NCI-H748 (cell line): ENCODE results near the gene RBMS3.
A peak's percentile ranks its signal among the peaks of the same experiment; 100 is the strongest.

Experiments used
- DNase-seq: peaks from one replicate; lab custom pipeline; 2025; ENCODE audit not compliant: unreplicated experiment; lab: John Stamatoyannopoulos, UW

Gene RBMS3

DNA sequence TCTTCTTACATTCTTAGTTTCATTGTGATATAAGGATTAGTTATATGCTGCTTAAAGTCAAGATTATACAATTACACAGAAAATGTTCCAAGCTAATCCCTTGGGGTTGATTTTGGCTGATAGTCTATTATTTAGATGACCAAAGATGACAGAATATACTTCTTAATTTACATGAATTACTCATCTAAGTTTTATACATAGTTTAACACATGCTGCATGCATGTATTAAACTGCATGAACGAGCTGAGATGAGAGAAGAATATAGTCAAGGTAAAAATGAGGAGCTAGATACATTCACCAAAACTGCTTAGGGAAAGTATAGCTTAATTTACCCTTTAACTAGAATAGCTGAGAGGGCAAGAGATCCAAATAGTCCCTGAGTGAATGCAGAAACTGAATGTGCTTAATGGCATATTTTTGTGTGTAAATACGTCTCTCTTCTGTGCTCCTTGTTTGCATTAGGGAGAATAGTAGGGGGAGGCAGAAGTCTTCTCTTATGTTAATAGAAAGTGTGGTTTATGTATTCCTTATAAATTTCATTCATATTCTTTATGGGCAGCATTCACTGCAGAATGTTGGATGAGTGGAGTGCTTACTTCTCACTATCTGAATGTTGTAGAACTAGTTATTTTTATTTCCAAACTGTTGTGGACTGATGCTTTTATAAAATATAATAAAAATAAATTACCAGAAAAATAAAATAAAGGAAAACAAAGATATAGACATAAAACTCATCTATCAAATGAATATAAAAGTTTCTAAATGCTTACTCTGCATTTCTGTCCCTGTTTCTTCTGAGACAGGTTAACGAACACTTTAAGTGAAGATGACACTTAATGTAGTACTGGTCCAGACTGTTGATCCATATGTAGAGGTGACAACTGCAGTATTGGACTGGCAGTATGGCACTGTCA is 327.8 kb downstream of the RBMS3 start:
- DNase-seq = no peak

DNA sequence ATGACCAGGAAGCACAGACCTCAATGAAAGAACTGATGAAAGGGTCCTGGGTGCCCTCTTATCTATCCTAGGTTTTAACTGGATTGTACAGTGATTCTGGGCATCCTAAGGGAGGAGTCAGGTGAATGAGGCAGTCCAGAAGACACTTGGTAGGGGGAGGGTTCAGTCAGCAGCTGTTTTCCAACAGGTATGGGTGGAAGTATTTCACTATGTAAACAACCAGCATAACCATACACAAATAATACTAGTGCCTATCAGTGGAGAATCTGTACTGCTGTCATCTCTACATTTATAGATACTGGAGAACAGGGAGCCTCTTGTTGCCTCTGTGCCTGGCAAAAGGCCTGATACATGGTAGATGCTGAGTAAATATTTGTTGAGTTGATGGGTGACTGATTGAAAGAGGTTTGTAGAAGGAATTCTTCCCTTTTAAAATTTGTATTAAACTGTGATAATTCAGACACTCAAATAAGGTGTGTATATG is 328.5 kb downstream of the RBMS3 start:
- DNase-seq = peak; percentile 66

DNA sequence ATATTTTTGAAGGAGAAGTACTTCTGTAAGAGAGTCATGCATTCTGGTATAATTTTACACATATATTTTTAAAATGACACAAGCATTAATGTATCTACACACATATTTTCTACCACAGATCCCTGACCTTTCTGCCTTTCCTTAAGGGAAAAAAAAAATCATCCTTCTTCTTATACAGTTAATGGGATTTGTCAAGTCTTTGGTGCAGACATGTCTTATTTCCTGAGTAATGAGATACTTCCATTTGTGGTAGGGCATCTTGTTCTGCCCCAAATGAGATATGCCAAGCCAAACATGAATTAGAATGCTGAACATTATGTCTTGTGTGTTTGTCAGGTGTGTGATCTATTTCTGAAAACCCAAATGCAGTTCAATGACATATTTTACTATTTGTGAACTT is 329.9 kb downstream of the RBMS3 start:
- DNase-seq = no peak

DNA sequence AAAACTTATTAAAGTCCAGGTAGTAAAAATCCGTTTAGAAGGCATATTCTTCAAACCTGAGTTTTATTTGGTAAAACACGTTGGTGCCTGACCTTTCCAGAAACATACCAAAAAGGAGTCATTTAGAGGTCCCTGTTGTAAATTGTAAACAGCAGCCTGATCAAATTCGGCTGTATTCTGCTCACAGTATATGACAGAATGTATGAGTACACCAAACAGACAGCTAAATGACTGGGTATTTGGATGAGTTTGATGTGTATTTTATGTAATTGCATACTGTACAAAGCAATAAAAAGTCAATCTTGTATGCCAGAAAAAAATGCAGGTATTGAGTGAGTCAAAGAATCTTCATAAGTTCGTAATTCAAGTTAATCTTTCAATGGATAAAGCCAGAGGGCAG is 330.4 kb downstream of the RBMS3 start:
- DNase-seq = no peak

DNA sequence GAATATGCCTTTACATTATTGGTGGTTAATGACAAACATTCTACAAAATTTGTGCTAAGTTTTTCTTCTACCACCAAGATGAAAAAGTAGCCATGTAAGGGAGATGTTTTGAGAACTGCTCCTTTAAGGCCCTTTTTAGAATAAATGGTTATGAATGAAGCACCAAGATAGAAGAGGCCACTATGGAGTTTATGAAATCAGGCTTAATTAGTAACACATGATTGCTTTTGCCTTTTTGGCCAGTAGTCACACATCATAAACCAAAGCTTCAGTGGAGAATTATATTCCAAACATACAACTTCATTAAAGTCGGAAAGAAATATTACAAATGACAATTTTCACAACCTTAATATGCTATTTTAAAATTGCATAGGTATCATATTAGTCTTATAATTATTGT is 331.7 kb downstream of the RBMS3 start:
- DNase-seq = no peak

DNA sequence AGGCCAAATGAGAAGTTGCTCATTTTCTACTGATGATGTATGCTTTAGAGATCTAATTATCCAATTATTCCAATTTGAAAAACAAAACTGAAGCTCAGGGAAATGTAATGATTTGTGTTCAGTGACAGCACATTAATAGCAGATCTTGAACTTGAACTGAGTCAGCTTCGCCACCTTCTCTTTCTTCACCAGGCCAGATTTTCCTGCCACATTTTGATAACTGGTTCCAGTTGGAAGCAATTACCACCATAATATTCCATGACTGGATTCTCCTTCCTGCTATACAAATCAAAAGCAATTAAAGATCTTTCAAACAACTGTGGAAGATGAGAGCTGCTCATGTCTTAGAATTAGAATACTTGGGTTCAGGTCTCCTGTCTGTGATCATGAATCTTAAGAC is 334.1 kb downstream of the RBMS3 start:
- peak; percentile 52 for DNase-seq

DNA sequence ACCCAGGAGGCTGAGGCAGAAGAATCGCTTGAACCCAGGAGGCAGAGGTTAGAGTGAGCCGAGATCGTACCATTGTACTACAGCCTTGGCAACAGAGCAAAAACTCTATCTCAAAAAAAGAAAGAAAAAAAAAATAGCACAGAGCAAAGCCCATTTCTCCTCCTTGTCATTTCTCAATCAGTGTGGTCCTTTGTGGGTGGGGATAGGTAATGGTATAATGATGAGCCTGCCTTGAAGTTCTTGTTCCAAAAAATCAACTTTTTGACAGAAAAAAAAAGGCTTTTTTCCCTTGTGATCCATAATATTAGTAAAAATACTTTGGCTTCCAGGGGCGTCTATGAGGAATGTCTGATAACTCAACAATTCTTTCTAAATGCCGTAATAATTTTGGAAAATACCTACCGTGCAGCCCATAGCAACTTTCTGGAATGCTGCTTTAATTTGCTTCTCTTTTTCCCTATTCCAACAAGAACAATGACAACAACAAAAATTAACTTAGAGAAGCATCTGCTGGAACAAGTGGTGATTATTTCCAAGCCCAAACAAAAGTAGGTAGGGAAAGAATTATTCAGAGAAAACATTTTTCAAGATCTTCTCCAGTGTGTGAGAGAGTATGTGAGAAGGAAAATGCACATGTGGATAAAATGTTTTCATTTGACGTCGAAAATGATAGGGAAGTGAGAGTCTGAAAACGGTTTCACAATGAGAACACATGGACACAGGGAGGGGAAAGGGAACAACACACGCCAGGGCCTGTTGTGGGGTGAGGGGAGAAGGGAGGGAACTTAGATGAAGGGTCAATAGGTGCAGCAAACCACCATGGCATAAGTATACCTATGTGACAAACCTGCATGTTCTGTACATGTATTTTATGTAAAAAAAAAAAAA is 337.8 kb downstream of the RBMS3 start:
- no peak for DNase-seq

DNA sequence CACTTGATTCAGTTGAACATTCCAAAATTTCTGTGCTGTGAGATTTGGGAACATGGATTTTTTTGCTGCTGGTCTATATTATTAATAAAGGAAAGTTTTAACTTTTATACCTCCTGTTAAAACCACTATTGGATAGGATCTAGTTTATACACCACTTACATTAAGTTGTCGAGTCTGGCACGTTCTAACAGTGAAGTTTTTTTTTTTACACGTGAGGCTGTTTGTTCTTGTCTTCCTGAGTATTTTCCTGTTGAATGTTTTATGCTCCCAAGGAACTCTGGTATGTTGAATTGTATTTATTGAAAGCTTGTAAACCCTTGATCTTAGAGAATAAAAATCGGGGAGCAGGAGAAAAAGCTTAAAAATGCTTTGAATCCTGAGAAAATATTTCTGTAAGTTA is 338.8 kb downstream of the RBMS3 start:
- DNase-seq = no peak

DNA sequence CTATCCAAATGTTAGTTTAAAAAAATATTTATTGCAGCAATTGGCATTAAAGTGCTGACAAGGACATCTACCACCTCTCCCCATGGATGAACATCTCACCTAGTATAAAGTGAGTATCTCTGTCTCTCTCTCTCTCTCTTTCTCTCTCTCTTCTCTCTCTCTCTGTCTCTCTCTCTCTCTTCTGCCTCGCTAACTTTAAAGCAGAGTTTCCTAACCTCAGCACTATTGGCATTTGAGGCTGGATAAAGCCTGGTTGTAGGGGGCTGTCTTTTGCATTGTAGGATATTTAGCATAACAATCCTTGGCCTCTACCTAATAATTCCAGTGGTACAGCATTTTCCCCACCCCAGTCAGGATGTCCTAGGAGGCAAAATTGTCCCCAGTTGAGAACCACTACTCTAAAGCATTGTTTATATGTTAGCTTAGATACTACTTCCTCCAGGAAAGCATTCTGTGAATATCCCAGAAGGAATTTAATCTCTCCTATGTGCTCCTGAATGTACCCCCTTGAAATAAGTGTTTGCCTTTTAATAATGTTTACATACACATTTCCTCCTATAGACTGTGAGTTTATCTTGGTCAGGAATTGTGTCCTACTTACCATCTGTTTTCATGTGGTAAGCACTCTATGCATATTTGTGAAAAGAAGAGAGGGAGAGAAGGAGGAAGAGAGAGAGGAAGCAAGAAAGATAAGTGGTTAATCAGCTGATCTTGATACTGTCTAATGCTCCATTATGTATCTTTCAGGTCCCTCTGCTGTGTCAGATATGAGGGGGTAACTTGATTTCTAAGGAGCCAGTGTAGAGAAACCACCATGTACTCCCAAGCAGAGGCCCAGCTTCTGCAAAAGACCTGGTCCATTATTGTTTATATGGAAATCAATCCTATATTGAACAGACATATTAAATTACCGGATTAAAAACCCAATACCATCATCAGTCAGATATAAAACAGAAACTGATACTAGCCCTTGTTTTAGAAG is 346.6 kb downstream of the RBMS3 start:
- no peak for DNase-seq

DNA sequence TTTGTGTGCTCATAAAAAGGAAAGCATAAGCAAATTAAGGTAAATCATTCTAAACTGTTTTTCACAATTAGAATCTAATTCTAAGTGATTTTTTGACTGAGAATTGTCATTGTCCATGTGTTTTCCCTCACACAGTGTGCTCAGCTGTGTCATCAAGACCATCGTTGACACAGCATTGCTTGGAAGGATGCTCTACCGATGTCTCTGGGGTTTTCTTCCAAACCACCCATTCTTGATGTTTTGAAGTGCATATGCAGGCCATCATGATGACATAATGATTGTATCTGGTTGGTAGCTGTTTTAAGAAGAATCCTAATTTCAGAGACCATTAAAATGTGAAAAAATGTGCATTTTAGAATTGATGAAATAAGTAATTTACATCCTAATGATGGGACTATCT is 347.9 kb downstream of the RBMS3 start:
- DNase-seq = peak; percentile 3

DNA sequence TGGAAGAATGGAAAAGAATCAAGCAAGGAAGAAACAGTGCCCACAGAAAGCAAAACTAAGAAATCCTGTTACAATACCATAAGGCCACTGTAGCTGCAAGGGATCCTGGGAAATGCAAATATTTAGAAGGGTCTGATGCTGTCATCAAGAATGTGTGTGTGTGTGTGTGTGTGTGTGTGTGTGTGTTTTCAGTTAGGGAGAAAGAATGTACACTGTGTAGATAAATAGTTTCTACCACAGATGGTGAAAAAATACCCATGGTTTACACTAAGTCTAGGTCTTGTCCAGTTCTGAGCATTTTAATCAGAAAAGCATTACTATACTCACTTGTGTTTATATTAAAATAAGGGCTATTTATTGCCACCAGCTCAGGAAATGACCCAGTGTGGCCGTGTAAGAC is 355.0 kb downstream of the RBMS3 start:
- DNase-seq = no peak

DNA sequence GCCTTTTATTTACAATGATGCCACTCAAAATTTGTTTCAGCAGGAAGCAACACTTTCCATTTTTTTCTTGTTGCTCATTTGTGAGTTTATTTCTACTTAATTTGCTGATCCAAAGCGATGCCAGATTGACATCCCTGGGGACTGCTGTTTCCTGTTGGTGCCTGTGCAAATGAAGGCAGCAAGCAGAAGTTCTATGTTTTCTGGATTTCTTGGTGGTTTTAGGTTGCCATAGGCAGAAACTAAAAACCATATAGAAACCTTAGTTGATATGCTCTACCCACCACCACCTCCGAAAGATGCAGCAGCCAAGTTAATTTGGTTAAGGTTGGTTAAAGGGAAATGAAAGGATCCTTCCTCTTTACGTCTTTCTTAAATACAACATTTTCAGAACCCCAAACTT is 356.2 kb downstream of the RBMS3 start:
- no peak for DNase-seq

DNA sequence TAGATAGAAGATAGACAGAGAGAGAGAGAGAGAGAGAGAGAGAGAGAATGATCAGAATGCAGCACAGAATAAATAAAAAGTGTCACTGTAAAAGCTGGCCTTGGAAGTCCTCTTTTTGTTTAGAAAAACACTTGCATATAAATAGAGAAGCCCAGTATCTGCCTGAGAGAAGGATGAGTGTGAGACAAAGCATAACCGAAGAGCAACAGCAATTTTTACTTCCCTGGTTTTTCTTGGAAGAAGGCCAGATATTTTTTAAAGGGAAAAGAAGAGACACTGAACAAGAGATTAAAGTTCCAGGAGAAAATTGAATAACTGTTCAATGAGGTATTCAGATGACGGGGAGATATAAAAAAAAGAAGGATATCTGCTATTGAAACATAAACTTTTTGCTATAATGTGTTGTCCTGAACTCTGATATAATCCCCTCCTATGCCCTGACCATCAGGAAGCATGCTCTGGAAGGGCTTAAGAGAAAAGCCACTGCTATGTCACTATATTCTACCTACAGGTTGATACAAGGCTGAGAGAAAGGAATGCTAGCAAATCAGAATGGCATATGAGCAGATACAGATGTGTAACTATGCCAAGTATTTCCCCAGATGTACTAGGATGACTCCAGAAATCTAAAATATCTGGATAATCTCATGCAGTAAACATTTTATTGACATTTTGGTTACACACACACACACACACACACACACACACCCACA is 358.9 kb downstream of the RBMS3 start:
- DNase-seq = no peak

DNA sequence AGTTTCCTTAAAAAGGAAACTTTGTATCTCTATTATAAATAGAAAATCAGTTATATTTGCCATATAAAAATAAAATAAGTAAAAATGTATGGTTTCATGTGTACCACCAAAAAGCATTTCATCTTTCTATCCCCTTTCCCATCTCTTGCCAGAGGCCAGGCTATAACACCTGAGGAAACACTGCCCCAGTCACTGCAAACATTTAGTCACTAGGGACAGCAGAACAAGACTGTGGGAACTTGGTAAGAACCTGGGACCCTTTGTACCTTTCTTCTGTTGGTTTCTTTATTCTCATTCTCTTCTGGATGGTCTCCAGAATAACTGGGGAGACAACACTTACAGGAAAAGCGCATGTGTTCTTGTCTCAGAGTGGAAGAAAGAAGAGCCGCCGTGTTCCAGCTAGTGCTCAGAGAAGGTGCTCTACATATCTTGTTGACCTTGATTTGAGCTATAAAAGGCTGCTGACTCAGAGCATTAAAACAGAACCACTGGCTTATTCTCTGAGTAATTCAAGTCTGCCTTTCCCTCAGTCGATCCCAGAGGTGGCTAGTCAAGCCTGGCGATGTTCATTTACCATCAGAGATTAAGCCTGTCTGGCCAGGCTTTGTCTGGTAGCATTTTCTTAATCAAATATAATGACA is 361.6 kb downstream of the RBMS3 start:
- DNase-seq = no peak

DNA sequence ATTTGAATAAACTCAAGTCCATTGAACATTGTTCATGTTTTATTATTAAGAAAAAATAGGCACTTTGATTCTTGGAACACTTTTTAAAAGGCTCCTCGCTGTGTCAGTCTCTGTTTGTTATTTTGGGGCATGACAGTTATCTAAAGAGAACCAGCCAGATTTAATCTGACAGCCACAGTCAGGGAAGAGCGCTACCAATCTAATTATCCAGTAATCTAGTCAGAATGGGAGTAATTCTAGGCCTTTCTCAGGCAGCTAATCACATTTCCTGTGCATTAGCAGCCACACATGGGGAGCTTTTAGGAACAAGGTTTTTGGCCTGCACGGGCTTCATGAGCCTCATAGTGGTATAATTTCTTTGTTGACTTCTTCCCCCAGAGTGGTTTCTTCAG is 362.2 kb downstream of the RBMS3 start:
- DNase-seq = peak; percentile 27

DNA sequence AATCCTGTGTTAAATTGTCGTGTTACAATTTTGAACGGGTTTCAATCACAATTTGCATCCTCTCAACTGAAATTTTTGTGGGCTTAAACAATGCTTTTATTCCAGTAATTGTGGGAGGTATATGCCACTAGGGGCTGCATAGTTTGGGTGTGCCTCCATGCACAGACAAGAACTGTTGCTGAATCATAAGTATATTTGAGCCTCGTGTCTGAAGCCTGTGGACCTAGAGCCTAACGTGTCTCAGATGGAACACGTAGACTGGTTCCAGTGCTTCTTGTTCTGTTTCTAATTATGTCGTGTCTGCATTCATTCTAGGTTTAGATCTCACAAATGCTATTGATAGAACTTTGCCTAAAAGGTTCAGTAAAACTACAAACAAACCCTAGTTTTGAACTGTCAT is 363.4 kb downstream of the RBMS3 start:
- DNase-seq = no peak

DNA sequence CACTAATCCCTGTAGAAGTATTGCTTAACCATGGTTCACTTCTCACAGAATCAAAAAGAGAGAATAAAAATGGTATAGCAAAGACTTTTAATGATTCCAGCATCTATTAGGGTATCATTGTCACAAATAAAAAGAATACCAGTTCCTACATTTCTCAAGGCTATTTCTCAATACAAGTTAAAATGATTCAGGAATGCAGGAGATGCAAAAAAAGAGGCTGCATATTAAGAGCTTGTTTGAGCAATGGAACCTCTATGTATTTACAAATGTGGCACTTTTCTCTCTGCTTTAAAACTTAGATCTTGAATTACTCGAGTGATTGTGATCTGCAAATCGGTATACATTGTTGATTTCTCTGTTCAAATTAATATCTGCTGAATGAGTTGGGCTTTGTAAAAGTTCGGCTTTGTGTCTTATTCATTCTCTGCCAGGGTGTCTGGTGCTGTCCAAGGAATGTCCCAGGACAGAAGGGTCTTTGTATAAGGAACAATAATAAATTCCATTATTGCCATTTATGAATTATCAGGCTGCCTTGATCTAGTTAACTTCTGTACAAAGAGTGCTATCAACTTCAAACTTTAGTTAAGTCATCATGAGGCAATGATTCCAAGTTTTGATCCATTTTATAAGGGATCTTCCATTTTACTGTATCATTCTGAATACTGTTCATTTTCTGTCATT is 364.2 kb downstream of the RBMS3 start:
- no peak for DNase-seq

DNA sequence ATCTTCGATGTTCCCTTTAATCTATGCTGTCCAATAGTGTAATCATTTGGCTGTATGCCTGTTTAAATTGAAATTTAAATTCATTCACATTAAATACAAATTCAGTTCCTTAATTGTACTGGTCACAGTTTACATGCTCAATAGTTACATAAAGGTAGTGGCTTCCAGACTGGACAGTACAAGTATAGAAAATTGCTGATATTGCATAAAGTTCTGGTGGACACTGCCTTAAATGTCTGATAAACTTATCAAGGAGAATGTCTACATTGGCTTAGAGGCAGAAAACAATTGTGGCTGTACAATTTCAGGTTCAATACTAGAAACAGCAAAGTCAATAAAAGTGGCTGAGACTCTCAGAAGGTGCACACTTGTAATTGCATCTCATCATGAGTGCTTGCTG is 365.2 kb downstream of the RBMS3 start:
- no peak for DNase-seq
